HEK293 (cell line): ENCODE results near the gene YY2.

Experiments used
- ATF2 ChIP-seq: fragments of 450-650 bp; formaldehyde crosslinking; IDR thresholded peaks from 2 replicates; pipeline ENCODE4 v1.5.1; 2016; ENCODE audit warnings: missing biosample characterization, missing genetic modification characterization, low read depth
- KLF16 ChIP-seq: fragments of 450-650 bp; formaldehyde crosslinking; IDR thresholded peaks from 2 replicates; pipeline ENCODE4 v1.5.1; 2017; ENCODE audit warnings: missing biosample characterization, missing genetic modification characterization
- ZNF274 ChIP-seq, 2 experiments: fragments of 200-500 bp in 1 of 2; fragments of 450-650 bp in 1 of 2; sonication (Bioruptor generic) in 1 of 2; formaldehyde crosslinking in 1 of 2; IDR thresholded peaks; 2 replicates each; pipeline versions ENCODE4 v1.5.1 to v1.6.1; 2014 to 2016; ENCODE audit warnings: borderline replicate concordance in 1 of 2, inconsistent platforms in 1 of 2, low read length in 1 of 2, missing biosample characterization in 1 of 2, missing genetic modification characterization in 1 of 2
- ZNF510 ChIP-seq: fragments of 450-650 bp; formaldehyde crosslinking; IDR thresholded peaks from 2 replicates; pipeline ENCODE4 v1.5.1; 2018; ENCODE audit warnings: mild to moderate bottlenecking, missing genetic modification characterization, missing biosample characterization; ENCODE audit not compliant: insufficient replicate concordance
- ZNF514 ChIP-seq: fragments of 450-650 bp; formaldehyde crosslinking; IDR thresholded peaks from 2 replicates; pipeline ENCODE4 v1.5.1; 2016; ENCODE audit warnings: missing biosample characterization, missing genetic modification characterization
- TF ChIP-seq, protein P1 (sequence below): fragments of 450-650 bp; formaldehyde crosslinking; IDR thresholded peaks from 2 replicates; pipeline ENCODE4 v1.5.1; 2016; ENCODE audit warnings: missing biosample characterization, missing genetic modification characterization
- TF ChIP-seq, protein P2 (sequence below): fragments of 450-650 bp; formaldehyde crosslinking; IDR thresholded peaks from 2 replicates; pipeline ENCODE4 v1.5.1; 2017; ENCODE audit warnings: missing biosample characterization, missing genetic modification characterization
- TF ChIP-seq, protein P3 (sequence below): fragments of 450-650 bp; formaldehyde crosslinking; IDR thresholded peaks from 2 replicates; pipeline ENCODE4 v1.5.1; 2016; ENCODE audit warnings: missing biosample characterization, missing genetic modification characterization
- TF ChIP-seq, protein P4 (sequence below): fragments of 450-650 bp; formaldehyde crosslinking; IDR thresholded peaks from 2 replicates; pipeline ENCODE4 v1.5.1; 2016; ENCODE audit warnings: missing biosample characterization, missing genetic modification characterization
- TF ChIP-seq, protein P5 (sequence below): fragments of 450-650 bp; formaldehyde crosslinking; IDR thresholded peaks from 2 replicates; pipeline ENCODE4 v1.5.1; 2016; ENCODE audit warnings: missing biosample characterization, missing genetic modification characterization, borderline replicate concordance

- TF ChIP-seq, protein P1, sequence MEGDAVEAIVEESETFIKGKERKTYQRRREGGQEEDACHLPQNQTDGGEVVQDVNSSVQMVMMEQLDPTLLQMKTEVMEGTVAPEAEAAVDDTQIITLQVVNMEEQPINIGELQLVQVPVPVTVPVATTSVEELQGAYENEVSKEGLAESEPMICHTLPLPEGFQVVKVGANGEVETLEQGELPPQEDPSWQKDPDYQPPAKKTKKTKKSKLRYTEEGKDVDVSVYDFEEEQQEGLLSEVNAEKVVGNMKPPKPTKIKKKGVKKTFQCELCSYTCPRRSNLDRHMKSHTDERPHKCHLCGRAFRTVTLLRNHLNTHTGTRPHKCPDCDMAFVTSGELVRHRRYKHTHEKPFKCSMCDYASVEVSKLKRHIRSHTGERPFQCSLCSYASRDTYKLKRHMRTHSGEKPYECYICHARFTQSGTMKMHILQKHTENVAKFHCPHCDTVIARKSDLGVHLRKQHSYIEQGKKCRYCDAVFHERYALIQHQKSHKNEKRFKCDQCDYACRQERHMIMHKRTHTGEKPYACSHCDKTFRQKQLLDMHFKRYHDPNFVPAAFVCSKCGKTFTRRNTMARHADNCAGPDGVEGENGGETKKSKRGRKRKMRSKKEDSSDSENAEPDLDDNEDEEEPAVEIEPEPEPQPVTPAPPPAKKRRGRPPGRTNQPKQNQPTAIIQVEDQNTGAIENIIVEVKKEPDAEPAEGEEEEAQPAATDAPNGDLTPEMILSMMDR (tag by site-specific recombination), result no peak
- TF ChIP-seq ZNF274 (IDR thresholded peaks at IDR 0.05; ENCODE audit: low read length), result no peak
- TF ChIP-seq ZNF274 (tag by site-specific recombination; IDR thresholded peaks at IDR 0.05; ENCODE audit: borderline replicate concordance), result no peak
- no peak for TF ChIP-seq ATF2
- TF ChIP-seq, protein P2, sequence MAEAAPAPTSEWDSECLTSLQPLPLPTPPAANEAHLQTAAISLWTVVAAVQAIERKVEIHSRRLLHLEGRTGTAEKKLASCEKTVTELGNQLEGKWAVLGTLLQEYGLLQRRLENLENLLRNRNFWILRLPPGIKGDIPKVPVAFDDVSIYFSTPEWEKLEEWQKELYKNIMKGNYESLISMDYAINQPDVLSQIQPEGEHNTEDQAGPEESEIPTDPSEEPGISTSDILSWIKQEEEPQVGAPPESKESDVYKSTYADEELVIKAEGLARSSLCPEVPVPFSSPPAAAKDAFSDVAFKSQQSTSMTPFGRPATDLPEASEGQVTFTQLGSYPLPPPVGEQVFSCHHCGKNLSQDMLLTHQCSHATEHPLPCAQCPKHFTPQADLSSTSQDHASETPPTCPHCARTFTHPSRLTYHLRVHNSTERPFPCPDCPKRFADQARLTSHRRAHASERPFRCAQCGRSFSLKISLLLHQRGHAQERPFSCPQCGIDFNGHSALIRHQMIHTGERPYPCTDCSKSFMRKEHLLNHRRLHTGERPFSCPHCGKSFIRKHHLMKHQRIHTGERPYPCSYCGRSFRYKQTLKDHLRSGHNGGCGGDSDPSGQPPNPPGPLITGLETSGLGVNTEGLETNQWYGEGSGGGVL (tag by site-specific recombination), result no peak
- TF ChIP-seq, protein P3, sequence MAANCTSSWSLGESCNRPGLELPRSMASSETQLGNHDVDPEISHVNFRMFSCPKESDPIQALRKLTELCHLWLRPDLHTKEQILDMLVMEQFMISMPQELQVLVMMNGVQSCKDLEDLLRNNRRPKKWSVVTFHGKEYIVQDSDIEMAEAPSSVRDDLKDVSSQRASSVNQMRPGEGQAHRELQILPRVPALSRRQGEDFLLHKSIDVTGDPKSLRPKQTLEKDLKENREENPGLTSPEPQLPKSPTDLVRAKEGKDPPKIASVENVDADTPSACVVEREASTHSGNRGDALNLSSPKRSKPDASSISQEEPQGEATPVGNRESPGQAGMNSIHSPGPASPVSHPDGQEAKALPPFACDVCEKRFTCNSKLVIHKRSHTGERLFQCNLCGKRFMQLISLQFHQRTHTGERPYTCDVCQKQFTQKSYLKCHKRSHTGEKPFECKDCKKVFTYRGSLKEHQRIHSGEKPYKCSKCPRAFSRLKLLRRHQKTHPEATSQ (tag by site-specific recombination), result no peak
- TF ChIP-seq, protein P4, sequence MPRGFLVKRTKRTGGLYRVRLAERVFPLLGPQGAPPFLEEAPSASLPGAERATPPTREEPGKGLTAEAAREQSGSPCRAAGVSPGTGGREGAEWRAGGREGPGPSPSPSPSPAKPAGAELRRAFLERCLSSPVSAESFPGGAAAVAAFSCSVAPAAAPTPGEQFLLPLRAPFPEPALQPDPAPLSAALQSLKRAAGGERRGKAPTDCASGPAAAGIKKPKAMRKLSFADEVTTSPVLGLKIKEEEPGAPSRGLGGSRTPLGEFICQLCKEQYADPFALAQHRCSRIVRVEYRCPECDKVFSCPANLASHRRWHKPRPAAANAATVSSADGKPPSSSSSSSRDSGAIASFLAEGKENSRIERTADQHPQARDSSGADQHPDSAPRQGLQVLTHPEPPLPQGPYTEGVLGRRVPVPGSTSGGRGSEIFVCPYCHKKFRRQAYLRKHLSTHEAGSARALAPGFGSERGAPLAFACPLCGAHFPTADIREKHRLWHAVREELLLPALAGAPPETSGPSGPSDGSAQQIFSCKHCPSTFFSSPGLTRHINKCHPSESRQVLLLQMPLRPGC (tag by site-specific recombination), result no peak
- TF ChIP-seq, protein P5, sequence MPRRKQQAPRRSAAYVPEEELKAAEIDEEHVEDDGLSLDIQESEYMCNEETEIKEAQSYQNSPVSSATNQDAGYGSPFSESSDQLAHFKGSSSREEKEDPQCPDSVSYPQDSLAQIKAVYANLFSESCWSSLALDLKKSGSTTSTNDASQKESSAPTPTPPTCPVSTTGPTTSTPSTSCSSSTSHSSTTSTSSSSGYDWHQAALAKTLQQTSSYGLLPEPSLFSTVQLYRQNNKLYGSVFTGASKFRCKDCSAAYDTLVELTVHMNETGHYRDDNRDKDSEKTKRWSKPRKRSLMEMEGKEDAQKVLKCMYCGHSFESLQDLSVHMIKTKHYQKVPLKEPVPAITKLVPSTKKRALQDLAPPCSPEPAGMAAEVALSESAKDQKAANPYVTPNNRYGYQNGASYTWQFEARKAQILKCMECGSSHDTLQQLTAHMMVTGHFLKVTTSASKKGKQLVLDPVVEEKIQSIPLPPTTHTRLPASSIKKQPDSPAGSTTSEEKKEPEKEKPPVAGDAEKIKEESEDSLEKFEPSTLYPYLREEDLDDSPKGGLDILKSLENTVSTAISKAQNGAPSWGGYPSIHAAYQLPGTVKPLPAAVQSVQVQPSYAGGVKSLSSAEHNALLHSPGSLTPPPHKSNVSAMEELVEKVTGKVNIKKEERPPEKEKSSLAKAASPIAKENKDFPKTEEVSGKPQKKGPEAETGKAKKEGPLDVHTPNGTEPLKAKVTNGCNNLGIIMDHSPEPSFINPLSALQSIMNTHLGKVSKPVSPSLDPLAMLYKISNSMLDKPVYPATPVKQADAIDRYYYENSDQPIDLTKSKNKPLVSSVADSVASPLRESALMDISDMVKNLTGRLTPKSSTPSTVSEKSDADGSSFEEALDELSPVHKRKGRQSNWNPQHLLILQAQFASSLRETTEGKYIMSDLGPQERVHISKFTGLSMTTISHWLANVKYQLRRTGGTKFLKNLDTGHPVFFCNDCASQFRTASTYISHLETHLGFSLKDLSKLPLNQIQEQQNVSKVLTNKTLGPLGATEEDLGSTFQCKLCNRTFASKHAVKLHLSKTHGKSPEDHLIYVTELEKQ (tag by site-specific recombination), result no peak
- TF ChIP-seq ZNF510, result no peak
- TF ChIP-seq KLF16 (tag by site-specific recombination), result no peak
- TF ChIP-seq ZNF514 (tag by site-specific recombination), result no peak
Observed at GRCh38 chrX:21821875-21822274, 33.9 kb upstream of the YY2 start.
